Measurements from ENCODE around the gene PDE6A.
"Not testable (repeated sequence)": the region's sequence is repeated elsewhere in the genome, so short reads cannot be mapped to it uniquely, and the experiment has no call there.

The PDE6A gene

GRCh38 chr5:149894237-149894636 lies 50.4 kb downstream of the PDE6A start:
- DNase-seq (ENCODE audit: low read depth), result no peak

- no peak for DNase-seq (ENCODE audit: low read depth)
These were observed 51.1 kb downstream of the PDE6A start for GRCh38 chr5:149893403-149893931.

- DNase-seq (ENCODE audit: low read depth), result no peak
These were observed 52.0 kb downstream of the PDE6A start for GRCh38 chr5:149892594-149892993.

DNA sequence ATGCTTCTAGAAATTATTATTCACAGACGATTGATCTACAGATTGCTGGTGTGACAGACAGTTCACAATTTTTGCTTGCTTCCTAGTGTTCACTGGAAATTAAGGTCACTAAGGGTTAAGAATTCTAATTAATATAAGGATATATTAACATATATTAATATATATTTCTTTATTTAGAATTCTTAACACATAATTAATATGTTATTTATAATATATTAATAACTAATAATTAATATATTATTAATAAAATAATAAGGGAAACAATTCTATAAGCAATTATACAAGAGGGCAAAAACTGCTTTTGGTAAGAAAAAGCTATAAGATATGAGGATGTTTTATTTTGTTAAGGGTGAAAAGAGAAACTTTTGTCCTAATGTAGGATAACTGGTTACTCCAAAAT lies 56.3 kb downstream of the PDE6A start:
- no peak for DNase-seq (ENCODE audit: low read depth)

GRCh38 chr5:149887622-149888183 lies 56.9 kb downstream of the PDE6A start:
- peak; percentile 35 for DNase-seq (ENCODE audit: low read depth)

DNA sequence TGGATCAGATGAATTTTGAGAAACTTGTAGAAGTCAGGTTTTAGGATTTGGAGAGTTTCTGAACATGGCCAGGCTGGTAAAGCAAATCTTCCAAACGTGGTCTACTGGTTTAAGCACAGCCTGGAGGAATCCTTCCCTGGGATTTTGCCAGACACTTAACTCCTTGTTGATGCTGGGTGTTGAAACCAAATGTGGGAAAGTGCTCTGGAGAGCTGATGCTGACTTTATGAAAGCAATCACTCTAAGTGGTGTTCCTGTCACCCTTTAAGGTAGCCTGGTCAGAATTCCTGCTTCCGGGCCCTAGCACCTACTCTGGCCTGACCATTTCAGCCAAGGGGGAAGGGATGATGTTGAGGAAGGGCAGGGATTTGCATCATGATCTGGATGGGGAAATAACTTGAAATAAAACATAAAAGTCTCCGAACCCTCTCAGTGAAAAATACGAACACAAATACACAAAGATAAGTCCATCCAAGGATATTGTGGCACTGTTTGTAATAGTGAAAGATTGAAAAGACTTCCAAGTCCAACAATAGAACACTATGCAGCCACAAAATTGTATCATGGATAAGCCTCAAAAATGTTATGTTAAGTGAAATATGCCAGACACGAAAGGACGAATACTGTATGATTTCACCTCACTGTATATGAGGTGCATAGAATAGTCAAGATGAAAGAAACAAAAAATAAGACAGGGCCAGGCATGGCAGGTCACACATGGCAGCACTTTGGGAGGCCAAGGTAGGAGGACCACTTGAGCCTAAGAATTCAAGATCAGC lies 57.7 kb downstream of the PDE6A start:
- no peak for DNase-seq (ENCODE audit: low read depth)

DNA sequence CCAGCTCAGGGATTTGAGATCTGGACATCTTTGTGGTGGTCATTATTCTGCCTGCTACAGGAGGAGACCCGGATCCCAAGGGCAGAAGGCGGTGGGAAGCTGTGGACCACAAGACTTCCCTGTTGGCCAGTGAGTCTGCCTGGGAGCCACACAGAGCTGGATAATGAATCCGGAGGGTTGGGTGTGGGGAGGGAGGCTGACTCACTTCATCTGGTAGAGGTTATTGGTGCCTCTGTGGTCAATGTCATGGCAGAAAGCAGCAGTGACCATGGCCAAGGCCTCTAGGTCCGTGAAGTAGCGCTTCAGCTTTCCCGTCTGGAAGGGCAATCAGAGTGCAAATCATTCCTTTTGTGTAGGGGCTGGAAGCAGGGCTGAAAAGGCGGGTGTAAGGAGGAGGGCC lies 58.5 kb downstream of the PDE6A start:
- DNase-seq (ENCODE audit: low read depth), result no peak

DNA sequence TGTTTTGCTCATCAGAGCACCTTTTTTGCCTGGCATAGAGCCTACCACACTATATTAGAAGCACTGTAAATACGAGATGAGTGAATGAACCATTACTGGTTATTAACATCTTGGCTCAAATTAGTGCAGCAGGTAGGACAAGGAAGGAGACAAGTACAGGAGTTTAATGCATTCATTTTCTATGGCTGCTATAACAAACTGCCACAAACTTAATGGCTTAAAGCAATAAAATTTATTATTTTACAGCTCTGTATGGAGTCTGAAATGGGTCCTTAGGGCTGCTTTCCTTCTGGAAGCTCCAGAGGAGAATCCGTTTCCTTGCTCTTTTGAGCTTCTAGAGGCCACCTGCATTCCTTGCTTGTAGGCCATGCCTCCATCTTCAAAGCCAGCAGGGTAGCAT lies 59.1 kb downstream of the PDE6A start:
- no peak for DNase-seq (ENCODE audit: low read depth)

DNA sequence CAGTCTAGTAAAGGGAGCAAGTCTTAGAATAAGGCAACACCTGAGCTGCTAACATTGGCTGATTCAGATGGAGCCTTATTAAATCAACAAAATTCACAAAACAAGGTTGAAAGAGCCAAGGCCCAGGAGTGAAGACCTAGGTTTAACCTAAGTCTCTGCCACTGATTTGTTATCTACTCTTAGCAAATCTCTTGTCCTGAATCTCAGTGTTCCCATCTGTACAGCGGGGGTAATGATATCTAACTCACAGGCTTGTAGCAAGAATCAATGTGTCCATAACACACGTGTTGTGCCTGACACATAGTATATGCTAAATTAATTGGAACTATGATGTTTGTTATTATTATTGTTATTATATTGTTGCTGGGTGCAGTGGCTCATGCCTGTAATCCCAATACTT lies 61.0 kb downstream of the PDE6A start:
- no peak for DNase-seq (ENCODE audit: low read depth)

- DNase-seq (ENCODE audit: low read depth), result not testable (repeated sequence)
These were observed 62.0 kb downstream of the PDE6A start for GRCh38 chr5:149882633-149883032.

DNA sequence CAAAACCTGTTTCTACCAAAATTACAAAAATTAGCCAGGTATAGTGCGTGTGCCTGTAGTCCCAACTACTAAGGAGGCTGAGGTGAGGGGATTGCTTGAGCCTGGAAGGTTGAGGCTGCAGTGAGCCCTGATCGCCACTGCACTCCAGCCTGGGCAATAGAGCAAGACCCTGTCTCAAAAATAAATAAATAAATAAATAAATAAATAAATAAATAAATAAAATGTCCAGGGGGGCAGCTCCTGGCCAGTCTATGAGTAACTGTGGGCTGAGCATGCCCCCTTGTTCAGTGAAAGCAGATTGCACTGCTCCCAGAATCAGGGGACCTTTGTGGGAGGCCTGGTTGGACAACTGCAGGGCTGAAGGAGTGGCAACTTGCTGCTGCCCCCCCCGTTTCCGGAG lies 62.7 kb downstream of the PDE6A start:
- no peak for DNase-seq (ENCODE audit: low read depth)

DNA sequence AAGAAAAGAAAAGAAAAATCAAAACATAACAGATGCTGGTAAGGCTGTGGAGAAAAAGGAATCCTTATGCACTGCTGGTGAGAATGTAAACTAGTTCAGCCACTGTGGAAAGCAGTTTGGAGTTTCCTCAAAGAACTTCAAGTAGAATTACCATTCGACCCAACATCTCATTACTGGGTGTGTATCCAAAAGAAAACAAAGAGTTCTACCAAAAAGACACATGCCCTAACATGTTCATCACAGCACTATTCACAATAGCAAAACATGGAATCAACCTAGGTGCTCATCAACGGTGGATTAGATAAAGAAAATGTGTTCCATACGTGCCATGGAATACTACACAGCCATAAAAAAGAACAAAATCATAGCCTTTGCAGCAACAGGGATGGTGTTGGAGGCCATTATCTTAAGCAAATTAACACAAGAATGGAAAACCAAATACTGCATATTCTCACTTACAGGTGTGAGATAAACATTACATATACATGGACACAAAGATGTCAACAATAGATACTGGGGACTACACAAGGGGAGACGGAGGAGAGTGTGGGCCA lies 63.4 kb downstream of the PDE6A start:
- no peak for DNase-seq (ENCODE audit: low read depth)

DNA sequence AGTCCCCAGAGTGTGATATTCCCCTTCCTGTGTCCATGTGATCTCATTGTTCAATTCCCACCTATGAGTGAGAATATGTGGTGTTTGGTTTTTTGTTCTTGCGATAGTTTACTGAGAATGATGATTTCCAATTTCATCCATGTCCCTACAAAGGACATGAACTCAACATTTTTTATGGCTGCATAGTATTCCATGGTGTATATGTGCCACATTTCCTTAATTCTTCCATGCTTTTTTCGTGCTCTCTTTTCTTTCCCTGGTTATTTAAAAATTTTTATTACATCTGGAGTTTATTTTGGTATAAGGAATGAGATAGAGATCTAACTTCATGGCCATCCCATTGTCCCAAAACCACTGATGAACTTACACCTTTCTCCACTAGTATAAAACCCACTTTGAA lies 65.0 kb downstream of the PDE6A start:
- DNase-seq (ENCODE audit: low read depth), result not testable (repeated sequence)

DNA sequence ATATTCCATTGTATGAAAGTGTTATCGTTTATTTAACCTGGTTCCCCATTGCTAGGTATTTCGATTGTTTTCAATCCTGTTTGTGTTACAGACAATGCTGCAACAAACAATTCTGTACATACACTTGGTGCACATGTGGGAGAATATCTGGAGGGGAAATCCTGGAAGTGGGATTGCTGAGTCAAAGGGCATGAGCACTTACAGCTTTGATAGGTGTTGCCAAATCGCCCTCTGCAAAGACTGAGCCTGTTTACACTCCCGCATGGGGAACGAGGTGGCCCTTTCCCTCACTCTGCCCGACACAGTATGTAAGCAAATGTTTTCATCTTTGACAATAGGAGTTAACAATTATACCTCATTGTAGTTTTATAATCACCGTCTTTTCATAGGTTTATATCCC lies 66.2 kb downstream of the PDE6A start:
- DNase-seq (ENCODE audit: low read depth), result no peak

DNA sequence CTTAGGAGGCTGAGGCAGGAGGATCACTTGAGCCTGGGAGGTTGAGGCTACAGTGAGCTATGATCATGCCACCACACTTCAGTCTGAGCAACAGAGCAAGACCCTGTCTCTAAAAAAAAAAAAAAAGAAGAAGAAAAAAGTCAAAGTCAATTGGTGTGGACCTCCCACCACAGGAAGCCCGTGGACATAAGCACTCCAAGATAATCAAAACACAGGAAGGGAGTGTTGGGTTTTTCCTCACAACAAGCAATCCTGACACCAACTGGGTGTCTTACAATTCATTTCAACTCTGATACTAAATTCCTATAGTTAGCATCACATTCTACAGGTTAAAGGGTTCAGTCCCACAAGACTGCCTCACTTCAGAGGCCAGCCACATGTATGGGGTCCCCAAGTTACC lies 70.7 kb downstream of the PDE6A start:
- no peak for DNase-seq (ENCODE audit: low read depth)

GRCh38 chr5:149872351-149873040 lies 72.1 kb downstream of the PDE6A start:
- DNase-seq (ENCODE audit: low read depth), result no peak

DNA sequence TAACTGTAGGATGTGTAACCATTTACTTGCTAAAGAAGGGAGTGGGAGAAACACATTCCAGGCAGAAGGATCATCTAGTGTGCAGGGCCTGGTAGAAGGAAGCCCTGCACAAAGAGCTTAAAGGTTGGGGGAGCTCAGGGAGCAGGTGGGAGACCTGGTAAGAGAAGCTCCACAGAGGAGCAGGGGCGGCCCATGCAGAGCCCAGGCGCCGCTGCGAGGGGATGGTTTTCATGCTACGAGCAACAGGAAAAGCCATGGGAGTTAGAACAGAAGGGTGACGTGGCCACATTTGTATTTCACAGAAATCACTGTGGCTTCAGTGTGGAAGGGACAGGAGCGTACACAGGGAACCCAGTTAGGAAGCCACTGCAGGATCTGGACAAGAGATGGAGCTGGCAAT lies 73.1 kb downstream of the PDE6A start:
- no peak for DNase-seq (ENCODE audit: low read depth)

DNA sequence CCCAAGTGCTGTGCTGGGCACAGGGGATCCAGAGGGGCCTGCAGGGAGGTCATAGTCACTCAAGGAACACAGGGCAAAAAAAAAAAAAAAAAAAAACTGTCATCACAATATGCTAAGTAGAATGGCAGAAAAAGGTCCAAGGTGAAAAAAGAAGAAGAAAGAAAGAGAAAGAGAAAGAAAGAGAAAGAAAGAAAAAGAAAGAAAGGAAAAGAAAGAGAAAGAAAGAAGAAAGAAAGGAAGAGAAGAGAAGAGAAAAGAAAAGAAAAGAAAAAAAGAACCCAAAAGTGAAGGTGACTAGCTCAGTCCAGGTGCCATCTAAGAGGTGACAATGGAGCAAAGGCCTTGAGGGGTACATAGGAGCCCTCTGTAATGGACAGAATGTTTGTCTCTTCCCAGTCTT lies 73.9 kb downstream of the PDE6A start:
- no peak for DNase-seq (ENCODE audit: low read depth)

DNA sequence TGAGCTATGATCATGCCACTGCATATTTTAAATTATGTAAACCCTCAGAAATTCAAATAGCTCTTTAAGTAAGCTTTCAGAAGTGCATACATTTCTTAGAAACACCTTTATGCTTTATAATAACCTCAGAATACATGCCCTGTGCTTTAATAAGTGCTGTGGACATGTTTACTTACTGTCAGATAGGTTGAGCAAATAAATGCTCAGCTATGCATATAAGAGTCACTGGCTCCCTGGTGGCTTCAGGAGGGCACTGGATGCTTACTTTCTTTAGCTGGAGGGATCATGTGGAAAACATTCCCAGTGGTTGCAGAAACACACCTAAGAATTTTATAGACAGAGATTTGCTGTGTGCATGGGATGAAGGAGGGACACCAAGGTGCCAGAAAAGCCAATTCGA lies 74.4 kb downstream of the PDE6A start:
- no peak for DNase-seq (ENCODE audit: low read depth)

DNA sequence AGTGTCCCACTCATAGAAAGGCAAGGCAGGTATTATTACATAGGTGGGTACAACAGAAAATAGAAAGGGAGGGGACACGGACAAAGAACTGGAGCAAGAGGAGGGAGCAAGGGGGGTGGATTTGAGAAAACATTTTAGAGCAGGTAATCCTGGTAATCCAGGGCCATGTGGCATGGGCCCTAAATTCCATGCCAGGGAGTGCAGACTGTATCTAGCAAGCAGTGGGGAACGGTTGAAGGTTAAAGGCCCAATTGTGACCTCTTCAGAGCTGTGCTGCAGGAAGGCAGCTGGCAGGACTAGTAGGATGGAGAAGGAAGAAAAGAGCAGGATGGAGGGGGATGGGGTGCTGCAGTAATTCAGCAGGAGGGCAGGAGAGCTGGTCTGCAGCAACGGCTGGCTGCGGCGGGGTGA lies 75.2 kb downstream of the PDE6A start:
- DNase-seq (ENCODE audit: low read depth), result no peak

DNA sequence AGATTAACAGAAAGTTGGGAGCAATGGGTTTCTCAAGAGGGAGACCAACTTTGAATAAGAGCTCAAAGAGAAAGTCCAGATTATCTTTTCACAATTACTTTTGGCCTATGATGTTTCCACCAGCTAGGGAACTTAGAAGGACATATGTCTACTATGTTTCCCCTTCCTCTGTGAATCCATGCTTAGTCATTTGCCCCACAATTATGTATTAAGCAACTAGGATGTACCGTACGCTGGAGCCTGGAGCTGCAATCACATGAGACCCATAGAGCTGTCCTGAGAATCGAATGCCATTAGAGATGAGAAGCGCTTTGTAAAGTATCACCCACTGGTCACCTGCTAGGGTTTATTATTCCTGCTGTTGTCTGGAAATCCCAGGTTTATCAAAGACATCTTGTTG lies 78.8 kb downstream of the PDE6A start:
- DNase-seq (ENCODE audit: low read depth), result no peak

DNA sequence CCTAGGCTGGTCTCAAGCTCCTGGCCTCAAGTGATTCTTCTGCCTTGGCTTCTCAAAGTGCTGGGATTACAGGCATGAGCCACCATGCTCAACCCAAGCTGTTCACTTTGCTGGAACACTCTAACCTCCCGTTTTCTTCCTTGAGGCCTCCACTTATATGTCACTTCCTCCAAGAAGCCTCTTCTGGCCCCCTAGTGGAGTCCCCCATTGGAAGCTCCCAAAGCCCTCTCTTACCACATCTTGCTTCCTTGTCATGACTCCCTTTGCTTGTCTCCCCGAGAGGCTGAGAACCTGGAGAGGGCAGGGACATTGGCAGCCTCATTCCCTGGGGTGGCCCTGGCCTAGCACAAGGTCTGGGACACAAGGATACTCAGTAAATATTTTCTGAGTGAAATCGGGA lies 80.8 kb downstream of the PDE6A start:
- DNase-seq (ENCODE audit: low read depth), result no peak

DNA sequence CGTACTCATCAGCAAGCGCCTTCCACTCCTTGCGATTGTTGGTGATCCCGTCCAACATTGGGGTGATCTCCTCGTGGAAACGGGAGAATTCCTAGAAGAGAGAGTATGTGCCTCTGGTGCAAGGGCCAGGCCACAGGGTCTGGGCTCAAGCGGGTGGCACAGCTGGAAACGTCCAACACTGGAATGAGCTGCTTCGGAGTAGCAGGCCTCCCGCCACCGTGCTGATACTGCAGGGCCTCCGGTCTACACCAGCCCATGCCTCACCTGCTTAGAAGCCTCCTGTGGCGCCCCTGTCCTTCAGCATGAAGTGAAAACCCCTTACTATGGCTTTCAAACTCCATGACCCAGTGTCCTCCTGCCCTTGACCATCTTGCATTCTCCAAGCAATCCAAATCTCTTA lies 81.4 kb downstream of the PDE6A start:
- DNase-seq (ENCODE audit: low read depth), result no peak
